K562 treated with DMSO at 1 percent for 48 hours (cell line): Measurements from ENCODE around the gene MTR. TPM values are rescaled to one million over a fixed set of nuclear protein-coding genes. Genes with fewer than 3 reads are reported as not detected.

Experiments
- total RNA-seq: library from RNA; unstranded; fragments of 300-600 nt; gene quantifications from 2 replicates; pipeline ENCODE4 v1.2.3, GENCODE V29; 2022; ENCODE audit warnings: low replicate concordance; ENCODE audit errors: extremely low read depth

The MTR gene
- not detected in 2 replicates for total RNA-seq

GRCh38 chr1:236795035-236795756, at the start of gene MTR:
TSS of gene MTR (plus strand) at chr1:236795292. CDS start at chr1:236795704, 412 bp downstream.

Other genes starting within 250 kb of the MTR start
- 40.8 TPM in 1 of 2 replicates, not detected in the other for gene HEATR1, start 190.8 kb upstream of the MTR start, total RNA-seq
- not detected in 2 replicates for gene ACTN2, start 108.8 kb upstream of the MTR start, total RNA-seq
- not detected in 2 replicates for gene MT1HL1, start 209.1 kb downstream of the MTR start, total RNA-seq
- gene RYR2, start 246.9 kb downstream of the MTR start, total RNA-seq: not detected in 2 replicates